Coronary artery (tissue), 2 donors: ENCODE measurements around the gene SCG5.
"Not testable (repeated sequence)": the region's sequence is repeated elsewhere in the genome, so short reads cannot be mapped to it uniquely, and the experiment has no call there.

Experiments
- DNase-seq: peaks from one replicate; pipeline ENCODE4 v3.0.0-alpha.2; 2017; ENCODE audit warnings: low spot score
- H3K27ac ChIP-seq, 2 donors: fragments of 200-600 bp; sonication (generic); one replicate each; pipeline ENCODE4 v1.5.1; 2016 to 2019
- H3K4me3 ChIP-seq: fragments of 200-600 bp; sonication (generic); 2 replicates; pipeline ENCODE4 v1.5.1; 2016; ENCODE audit warnings: mild to moderate bottlenecking, moderate library complexity
- TF ChIP-seq, protein P1 (sequence below): fragments of 200-600 bp; sonication (generic); IDR thresholded peaks from one replicate; pipeline ENCODE4 v1.5.1; 2019; ENCODE audit warnings: antibody characterized with exemption

The SCG5 gene, protein sequence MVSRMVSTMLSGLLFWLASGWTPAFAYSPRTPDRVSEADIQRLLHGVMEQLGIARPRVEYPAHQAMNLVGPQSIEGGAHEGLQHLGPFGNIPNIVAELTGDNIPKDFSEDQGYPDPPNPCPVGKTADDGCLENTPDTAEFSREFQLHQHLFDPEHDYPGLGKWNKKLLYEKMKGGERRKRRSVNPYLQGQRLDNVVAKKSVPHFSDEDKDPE

DNA sequence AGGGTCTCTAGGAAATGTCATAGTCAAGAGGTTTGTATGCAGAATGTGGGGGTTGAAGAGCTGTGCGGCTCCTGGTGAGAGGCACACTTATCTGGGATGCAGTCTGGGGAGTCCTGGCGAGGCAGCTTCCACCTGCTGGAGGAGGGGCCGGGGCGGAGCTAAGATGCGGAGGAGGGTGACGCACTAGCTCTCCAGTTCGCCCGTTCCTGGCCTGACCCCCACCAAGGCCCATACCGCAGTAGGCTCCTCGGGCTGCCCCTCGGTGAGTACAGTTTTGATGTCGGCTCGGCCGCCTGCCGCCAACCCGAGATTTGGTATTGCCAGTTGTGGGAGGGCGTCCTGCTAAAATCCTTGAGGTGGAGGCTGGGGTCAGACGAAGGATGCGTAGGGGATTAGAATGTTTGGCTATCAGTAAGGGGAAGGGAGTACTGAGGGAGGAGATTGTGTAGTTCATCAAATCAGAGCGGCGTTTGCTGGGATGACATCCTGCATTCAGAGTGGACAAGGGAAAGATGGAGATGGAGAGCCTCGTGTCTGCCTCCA, at the start of gene SCG5:
Gene SCG5 (plus strand): TSS at position 194 of the 543 bp plus-strand sequence. CDS start 1,883 bp downstream, outside the sequence.
- TF ChIP-seq, protein P1, sequence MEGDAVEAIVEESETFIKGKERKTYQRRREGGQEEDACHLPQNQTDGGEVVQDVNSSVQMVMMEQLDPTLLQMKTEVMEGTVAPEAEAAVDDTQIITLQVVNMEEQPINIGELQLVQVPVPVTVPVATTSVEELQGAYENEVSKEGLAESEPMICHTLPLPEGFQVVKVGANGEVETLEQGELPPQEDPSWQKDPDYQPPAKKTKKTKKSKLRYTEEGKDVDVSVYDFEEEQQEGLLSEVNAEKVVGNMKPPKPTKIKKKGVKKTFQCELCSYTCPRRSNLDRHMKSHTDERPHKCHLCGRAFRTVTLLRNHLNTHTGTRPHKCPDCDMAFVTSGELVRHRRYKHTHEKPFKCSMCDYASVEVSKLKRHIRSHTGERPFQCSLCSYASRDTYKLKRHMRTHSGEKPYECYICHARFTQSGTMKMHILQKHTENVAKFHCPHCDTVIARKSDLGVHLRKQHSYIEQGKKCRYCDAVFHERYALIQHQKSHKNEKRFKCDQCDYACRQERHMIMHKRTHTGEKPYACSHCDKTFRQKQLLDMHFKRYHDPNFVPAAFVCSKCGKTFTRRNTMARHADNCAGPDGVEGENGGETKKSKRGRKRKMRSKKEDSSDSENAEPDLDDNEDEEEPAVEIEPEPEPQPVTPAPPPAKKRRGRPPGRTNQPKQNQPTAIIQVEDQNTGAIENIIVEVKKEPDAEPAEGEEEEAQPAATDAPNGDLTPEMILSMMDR: no peak
- Histone ChIP-seq H3K4me3 (peak within 1 kb of the TSS; percentile 56), H3K27ac (no peak within 1 kb of the TSS)
- no peak for DNase-seq

DNA sequence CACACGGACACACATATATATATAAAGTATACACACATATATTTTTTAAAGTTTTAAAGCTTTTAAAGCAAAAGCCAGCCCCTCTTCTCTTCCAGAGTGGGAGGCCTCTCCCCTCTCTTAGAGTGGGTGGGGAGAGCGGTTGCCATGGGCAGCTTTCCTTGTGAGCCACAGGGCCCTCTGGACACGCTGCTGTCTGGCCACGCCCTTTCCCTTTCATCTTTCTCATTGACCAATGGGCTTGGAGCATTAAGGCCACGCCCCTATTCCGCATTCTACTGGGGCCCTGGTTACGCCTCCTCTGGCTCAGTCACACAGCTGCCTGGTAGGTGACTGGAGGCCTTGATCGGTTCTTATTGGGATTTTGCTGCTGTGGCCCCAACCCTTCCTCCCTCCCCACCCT, 48.4 kb upstream of the SCG5 start, which contains the start of gene GOLGA8N:
Gene GOLGA8N (plus strand): TSS at position 306 of the 400 bp plus-strand sequence.
- not testable (repeated sequence) for DNase-seq, H3K27ac ChIP-seq, H3K4me3 ChIP-seq

DNA sequence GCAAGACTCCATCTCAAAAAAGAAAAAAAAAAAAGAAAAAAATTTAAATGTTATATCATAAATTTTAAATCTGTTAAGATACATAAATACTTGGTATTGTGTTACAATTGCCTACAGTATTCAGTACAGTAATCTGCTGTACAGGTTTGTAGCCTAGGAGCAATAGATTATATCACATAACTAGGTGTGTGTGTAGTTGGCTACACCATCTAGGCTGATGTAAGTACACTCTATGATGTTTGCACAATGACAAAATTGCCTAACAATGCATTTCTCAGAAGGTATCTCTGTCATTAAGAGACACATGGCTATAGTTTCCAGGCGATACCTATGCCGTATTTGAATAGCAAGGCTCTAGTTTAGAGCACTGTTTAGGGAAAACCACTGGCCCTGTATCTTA, 32.0 kb upstream of the SCG5 start:
- H3K27ac ChIP-seq, DNase-seq: not testable (repeated sequence)

DNA sequence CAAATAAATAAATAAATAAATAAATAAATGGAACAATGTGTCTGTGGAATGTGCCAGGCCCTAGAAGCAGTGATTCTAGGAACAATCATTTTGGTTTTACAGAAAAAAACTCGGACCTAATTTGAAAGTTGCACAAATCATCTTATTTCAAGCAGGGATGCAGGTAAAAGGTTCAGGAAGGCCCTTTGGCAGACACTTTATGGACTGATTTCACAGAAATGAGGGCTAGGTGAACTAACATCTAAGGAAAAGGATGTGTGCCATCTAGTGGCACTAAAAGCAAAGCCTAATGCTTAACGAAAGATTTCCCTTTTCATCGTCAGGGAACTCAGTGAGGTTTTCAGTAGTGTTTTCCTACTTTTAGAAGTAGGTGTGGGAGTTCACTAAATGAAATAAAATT, 30.8 kb upstream of the SCG5 start:
- not testable (repeated sequence) for H3K27ac ChIP-seq, H3K4me3 ChIP-seq, DNase-seq

More for the DNA sequence above, 32.0 kb upstream of the SCG5 start:
- H3K4me3 ChIP-seq: not testable (repeated sequence)

DNA sequence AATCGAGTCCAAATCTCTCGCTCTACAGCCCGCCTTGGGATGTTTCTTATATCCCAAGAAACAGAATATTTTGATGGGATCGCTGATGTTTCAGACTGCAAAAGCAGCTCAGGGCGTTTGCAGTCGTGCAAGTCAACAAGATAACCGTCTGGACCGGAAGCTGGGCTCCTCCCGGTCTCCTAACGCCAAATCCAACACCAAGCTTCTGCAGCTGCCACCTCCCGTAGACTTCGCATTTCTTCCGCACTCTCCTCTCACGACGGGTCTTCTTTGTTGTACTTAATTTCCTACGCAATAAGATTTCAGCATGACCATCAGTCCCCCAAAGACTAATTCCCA, 26.8 kb upstream of the SCG5 start:
- Histone ChIP-seq H3K4me3 (peak overlapping the region; percentile 71), H3K27ac (peak overlapping the region; percentile 57 to 74)
- DNase-seq: not testable (repeated sequence)

DNA sequence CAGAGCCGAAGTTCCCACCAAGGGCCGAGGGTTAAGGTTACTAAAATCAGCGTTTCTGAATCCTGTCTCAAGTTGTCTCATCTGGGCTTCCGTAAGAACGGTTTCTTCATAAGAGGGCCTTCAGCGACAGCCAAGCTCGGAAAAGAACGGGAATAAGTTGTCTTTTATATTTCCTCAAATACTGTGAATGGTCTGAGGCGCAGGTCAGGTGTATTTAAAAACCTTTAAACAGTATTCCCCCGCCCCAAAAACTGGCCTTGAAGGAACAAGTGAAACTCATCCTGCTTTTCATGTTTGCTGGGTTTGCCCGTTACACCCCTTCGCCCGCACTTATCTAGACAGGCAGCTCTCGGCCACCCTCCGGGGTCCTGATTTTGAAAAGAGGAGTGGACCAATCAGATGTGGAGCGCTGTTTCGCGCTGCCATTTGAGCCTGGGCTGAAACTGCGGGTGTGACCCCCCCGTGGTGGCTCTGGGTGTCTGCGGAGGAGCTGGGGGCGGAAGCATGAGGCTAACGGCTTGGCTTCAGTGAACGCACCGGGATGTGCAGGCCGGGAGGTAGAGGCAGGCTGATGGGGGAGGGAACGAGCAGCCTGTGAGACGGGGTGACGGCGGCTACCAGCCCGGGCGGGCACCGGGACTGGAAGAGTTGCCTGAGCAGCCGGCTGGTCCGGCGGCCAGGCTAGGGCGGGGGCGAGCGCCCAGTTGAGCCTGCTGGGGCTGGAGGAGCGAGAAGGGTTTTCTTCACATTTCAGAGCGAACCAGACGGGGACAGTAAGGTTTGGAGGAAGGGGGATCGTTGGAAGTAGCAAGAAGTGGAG, 26.2 kb upstream of the SCG5 start, which contains the start of gene ARHGAP11A:
Gene ARHGAP11A (plus strand): TSS at position 454 of the 820 bp plus-strand sequence. CDS start 708 bp downstream, outside the sequence.
- Histone ChIP-seq H3K27ac (peak within 1 kb of the TSS; percentile 57 to 74), H3K4me3 (peak within 1 kb of the TSS; percentile 71)
- DNase-seq: peak; percentile 80

DNA sequence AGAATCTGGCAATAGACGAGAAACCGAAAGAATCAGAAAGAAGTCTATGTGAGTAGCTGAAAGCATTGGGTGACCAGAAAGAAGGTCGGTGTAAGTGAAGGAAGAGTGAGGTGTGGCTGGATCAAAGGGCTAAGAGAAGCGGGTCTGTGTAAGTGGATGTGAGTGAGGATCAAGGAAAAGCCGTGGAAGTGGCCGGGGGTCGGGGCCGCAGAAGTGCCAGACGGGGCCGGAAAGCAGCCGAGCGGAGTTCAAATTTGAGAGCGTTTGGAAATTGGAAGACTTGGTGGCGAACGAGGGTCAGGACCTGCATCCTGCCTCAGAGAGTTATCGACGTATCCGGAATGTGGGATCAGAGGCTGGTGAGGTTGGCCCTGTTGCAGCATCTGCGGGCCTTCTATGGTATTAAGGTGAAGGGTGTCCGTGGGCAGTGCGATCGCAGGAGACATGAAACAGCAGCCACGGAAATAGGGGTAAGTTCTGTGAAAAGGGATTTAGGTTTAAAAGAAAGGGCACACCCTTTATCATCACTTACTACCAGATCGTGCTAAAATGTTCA, 25.6 kb upstream of the SCG5 start:
- DNase-seq, H3K27ac ChIP-seq: not testable (repeated sequence)
- peak overlapping the region; percentile 71 for H3K4me3 ChIP-seq

DNA sequence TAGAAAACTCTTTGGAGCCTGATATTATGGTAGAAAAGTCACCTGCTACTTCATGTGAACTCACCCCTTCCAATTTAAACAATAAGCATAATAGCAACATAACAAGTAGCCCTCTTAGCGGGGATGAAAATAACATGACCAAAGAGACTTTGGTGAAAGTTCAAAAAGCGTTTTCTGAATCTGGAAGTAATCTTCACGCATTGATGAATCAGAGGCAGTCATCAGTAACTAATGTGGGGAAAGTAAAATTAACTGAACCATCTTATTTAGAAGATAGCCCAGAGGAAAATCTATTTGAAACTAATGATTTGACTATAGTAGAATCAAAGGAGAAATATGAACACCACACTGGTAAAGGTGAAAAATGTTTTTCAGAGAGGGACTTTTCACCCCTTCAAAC, 5.1 kb upstream of the SCG5 start:
- TF ChIP-seq, protein P1: no peak
- no peak for DNase-seq
- Histone ChIP-seq H3K4me3 (no peak overlapping the region), H3K27ac (no peak overlapping the region)

DNA sequence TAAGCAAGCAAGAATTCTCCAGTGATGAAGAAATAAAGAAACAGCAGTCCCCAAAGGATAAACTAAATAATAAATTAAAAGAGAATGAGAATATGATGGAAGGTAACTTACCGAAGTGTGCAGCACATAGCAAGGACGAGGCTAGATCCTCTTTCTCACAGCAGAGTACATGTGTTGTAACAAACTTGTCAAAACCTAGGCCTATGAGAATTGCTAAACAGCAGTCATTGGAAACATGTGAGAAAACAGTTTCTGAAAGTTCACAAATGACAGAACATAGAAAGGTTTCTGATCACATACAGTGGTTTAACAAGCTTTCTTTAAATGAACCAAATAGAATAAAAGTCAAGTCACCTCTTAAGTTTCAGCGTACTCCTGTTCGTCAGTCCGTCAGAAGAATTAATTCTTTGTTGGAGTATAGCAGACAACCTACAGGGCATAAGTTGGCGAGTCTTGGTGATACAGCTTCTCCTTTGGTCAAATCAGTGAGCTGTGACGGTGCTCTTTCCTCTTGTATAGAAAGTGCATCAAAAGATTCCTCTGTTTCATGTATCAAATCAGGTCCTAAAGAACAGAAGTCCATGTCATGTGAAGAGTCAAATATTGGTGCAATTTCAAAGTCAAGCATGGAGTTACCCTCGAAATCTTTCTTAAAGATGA, 4.5 kb upstream of the SCG5 start:
- Histone ChIP-seq H3K27ac (no peak overlapping the region), H3K4me3 (no peak overlapping the region)
- TF ChIP-seq, protein P1: no peak
- DNase-seq: no peak

DNA sequence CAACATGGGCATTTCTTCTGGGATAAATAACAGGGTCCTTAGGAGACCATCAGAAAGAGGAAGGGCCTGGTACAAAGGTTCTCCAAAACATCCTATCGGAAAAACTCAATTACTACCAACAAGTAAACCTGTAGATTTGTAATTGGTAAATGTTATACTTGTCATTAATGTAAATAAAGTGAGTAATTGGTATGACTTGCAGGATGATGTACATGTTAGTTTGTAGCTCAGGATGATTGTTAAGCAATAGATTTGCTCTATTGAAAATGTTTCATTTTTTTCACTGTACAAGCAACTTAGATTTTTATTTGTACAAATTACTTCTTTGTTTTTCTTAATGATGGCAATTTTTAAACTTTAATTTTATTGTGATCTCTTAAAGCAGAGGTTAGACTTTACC, 3.8 kb upstream of the SCG5 start:
- no peak for DNase-seq
- Histone ChIP-seq H3K27ac (no peak overlapping the region), H3K4me3 (no peak overlapping the region)
- TF ChIP-seq, protein P1: no peak
